Measurements from ENCODE around the gene C3AR1.

C3AR1 gene

GRCh38 chr12:8014836-8015235 lies 51.3 kb downstream of the C3AR1 start:
- in situ Hi-C loops (cut with MboI; ENCODE audit: low pct_unique_long_range_greater_than_20kb, low sequenced_read_pairs, unreplicated experiment) = no loop called here
- DNase-seq (ENCODE audit: low spot score) = no peak
- TF ChIP-seq, protein P1, sequence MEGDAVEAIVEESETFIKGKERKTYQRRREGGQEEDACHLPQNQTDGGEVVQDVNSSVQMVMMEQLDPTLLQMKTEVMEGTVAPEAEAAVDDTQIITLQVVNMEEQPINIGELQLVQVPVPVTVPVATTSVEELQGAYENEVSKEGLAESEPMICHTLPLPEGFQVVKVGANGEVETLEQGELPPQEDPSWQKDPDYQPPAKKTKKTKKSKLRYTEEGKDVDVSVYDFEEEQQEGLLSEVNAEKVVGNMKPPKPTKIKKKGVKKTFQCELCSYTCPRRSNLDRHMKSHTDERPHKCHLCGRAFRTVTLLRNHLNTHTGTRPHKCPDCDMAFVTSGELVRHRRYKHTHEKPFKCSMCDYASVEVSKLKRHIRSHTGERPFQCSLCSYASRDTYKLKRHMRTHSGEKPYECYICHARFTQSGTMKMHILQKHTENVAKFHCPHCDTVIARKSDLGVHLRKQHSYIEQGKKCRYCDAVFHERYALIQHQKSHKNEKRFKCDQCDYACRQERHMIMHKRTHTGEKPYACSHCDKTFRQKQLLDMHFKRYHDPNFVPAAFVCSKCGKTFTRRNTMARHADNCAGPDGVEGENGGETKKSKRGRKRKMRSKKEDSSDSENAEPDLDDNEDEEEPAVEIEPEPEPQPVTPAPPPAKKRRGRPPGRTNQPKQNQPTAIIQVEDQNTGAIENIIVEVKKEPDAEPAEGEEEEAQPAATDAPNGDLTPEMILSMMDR (IDR thresholded peaks at IDR 0.05; ENCODE audit: extremely low read depth, insufficient read depth, missing control alignments) = no peak

DNA sequence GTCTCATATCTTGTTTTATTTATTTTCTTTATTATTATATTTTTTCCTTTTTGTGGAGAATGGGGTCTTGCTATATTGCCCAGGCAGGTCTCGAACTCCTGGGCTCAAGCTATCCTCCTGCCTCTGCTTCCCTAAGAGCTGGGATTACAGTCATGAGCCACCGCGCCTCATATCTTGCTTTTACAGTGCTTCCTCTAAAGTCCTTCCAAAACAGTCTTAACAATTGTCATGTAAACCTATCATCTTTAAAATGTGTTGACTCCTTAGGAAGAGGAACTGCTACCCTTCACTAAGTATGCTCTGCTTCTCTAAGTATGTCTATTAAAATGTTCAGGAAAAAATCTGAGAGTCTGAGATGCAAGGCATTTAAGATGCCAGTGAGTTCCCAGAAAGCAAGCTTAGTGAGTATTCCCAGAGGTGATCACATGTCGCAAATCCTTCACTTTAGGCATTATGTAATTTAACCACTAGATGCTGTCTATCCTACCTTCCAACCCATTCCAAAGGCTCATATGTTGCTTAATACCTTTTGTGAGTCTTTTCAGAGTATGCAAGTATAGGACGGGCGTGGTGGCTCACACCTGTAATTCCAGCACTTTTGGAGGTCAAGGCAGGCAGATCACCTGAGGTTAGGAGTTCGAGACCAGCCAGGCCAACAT lies 53.4 kb downstream of the C3AR1 start:
- TF ChIP-seq, protein P1 (IDR thresholded peaks at IDR 0.05; ENCODE audit: extremely low read depth, insufficient read depth, missing control alignments) = no peak
- DNase-seq (ENCODE audit: low spot score) = no peak
- in situ Hi-C loops (cut with MboI; ENCODE audit: low pct_unique_long_range_greater_than_20kb, low sequenced_read_pairs, unreplicated experiment) = no loop called here

- TF ChIP-seq, protein P1 (IDR thresholded peaks at IDR 0.05; ENCODE audit: extremely low read depth, insufficient read depth, missing control alignments) = no peak
- in situ Hi-C loops (cut with MboI; ENCODE audit: low pct_unique_long_range_greater_than_20kb, low sequenced_read_pairs, unreplicated experiment) = no loop called here
- no peak for DNase-seq (ENCODE audit: low spot score)
Measured at GRCh38 chr12:8011331-8011730, 54.8 kb downstream of the C3AR1 start.
